ENCODE results near the gene PCDHA1. TPM values are rescaled to one million over a fixed set of nuclear protein-coding genes. Genes with fewer than 3 reads are reported as not detected.

PCDHA1 gene
- total and polyA plus RNA-seq, 2 experiments from 2014 or later: 0.81 to 1.6 TPM

- Histone ChIP-seq H4K20me1 (replicated peaks; ENCODE audit: insufficient read depth) (0 out of 2 replicates have a peak, but pooled peaks cover 3% of the 10 kb centered on the region), H3K27ac (ENCODE audit: low read depth) (no peak overlapping the region), H3K27me3 (ENCODE audit: insufficient read depth) (peaks cover 43% of the 10 kb centered on the region), H3K36me3 (ENCODE audit: insufficient read depth) (no peaks in the 10 kb centered on the region), H3F3A (replicated peaks; ENCODE audit: low read depth) (no peaks in the 10 kb centered on the region), H3K79me2 (replicated peaks; ENCODE audit: insufficient read depth) (no peaks in the 10 kb centered on the region), H2AFZ (no peak overlapping the region), H3K9me2 (ENCODE audit: insufficient read depth) (no peaks in the 10 kb centered on the region), H3K4me3 (no peak overlapping the region), H3K4me2 (peak overlapping the region; percentile 99), H3K4me1 (ENCODE audit: insufficient read depth) (peaks cover 14% of the 10 kb centered on the region)
- TF ChIP-seq, protein P1, sequence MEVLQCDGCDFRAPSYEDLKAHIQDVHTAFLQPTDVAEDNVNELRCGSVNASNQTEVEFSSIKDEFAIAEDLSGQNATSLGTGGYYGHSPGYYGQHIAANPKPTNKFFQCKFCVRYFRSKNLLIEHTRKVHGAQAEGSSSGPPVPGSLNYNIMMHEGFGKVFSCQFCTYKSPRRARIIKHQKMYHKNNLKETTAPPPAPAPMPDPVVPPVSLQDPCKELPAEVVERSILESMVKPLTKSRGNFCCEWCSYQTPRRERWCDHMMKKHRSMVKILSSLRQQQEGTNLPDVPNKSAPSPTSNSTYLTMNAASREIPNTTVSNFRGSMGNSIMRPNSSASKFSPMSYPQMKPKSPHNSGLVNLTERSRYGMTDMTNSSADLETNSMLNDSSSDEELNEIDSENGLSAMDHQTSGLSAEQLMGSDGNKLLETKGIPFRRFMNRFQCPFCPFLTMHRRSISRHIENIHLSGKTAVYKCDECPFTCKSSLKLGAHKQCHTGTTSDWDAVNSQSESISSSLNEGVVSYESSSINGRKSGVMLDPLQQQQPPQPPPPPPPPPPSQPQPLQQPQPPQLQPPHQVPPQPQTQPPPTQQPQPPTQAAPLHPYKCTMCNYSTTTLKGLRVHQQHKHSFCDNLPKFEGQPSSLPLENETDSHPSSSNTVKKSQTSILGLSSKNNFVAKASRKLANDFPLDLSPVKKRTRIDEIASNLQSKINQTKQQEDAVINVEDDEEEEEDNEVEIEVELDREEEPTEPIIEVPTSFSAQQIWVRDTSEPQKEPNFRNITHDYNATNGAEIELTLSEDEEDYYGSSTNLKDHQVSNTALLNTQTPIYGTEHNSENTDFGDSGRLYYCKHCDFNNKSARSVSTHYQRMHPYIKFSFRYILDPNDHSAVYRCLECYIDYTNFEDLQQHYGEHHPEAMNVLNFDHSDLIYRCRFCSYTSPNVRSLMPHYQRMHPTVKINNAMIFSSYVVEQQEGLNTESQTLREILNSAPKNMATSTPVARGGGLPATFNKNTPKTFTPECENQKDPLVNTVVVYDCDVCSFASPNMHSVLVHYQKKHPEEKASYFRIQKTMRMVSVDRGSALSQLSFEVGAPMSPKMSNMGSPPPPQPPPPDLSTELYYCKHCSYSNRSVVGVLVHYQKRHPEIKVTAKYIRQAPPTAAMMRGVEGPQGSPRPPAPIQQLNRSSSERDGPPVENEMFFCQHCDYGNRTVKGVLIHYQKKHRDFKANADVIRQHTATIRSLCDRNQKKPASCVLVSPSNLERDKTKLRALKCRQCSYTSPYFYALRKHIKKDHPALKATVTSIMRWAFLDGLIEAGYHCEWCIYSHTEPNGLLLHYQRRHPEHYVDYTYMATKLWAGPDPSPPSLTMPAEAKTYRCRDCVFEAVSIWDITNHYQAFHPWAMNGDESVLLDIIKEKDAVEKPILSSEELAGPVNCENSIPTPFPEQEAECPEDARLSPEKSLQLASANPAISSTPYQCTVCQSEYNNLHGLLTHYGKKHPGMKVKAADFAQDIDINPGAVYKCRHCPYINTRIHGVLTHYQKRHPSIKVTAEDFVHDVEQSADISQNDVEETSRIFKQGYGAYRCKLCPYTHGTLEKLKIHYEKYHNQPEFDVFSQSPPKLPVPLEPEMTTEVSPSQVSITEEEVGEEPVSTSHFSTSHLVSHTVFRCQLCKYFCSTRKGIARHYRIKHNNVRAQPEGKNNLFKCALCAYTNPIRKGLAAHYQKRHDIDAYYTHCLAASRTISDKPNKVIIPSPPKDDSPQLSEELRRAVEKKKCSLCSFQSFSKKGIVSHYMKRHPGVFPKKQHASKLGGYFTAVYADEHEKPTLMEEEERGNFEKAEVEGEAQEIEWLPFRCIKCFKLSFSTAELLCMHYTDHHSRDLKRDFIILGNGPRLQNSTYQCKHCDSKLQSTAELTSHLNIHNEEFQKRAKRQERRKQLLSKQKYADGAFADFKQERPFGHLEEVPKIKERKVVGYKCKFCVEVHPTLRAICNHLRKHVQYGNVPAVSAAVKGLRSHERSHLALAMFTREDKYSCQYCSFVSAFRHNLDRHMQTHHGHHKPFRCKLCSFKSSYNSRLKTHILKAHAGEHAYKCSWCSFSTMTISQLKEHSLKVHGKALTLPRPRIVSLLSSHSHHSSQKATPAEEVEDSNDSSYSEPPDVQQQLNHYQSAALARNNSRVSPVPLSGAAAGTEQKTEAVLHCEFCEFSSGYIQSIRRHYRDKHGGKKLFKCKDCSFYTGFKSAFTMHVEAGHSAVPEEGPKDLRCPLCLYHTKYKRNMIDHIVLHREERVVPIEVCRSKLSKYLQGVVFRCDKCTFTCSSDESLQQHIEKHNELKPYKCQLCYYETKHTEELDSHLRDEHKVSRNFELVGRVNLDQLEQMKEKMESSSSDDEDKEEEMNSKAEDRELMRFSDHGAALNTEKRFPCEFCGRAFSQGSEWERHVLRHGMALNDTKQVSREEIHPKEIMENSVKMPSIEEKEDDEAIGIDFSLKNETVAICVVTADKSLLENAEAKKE (CRISPR knock-in tag; IDR thresholded peaks at IDR 0.05): no peak
- TF ChIP-seq NANOG (IDR thresholded peaks at IDR 0.05; ENCODE audit: borderline replicate concordance) (no peak), REST (IDR thresholded peaks at IDR 0.05; ENCODE audit: unreplicated experiment) (no peak), POLR2AphosphoS5 (IDR thresholded peaks at IDR 0.05; ENCODE audit: low read depth) (no peak), EZH2 (IDR thresholded peaks at IDR 0.05; ENCODE audit: low read depth, unreplicated experiment) (no peak)
- TF ChIP-seq, protein P2, sequence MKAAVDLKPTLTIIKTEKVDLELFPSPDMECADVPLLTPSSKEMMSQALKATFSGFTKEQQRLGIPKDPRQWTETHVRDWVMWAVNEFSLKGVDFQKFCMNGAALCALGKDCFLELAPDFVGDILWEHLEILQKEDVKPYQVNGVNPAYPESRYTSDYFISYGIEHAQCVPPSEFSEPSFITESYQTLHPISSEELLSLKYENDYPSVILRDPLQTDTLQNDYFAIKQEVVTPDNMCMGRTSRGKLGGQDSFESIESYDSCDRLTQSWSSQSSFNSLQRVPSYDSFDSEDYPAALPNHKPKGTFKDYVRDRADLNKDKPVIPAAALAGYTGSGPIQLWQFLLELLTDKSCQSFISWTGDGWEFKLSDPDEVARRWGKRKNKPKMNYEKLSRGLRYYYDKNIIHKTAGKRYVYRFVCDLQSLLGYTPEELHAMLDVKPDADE (IDR thresholded peaks at IDR 0.05): no peak
- ATAC-seq (no peak), DNase-seq (ENCODE audit: low spot score) (no peak)
- peaks cover 29% of the 10 kb centered on the region for H3K4me1 Mint-ChIP-seq
- H3K27ac Mint-ChIP-seq: no peak overlapping the region
- peaks cover 4% of the 10 kb centered on the region; the same call in 2 of the 3 replicates for H3K36me3 Mint-ChIP-seq (ENCODE audit: low read depth)
- H3K4me3 Mint-ChIP-seq: peak overlapping the region; percentile 90; the same call in 2 of the 3 replicates
- peaks cover 26% of the 10 kb centered on the region for H3K27me3 Mint-ChIP-seq (ENCODE audit: insufficient read depth, low read depth, poor library complexity)
- H3K9me3 Mint-ChIP-seq: no peaks in the 10 kb centered on the region
Measured at GRCh38 chr5:140964356-140964755, 178.4 kb downstream of the PCDHA1 start.
